Left kidney (tissue), 2 donors: ENCODE data around the gene SLC7A5. TPM values are rescaled to one million over a fixed set of nuclear protein-coding genes. Genes with fewer than 3 reads are reported as not detected.
"Not testable (repeated sequence)": the region's sequence is repeated elsewhere in the genome, so short reads cannot be mapped to it uniquely, and the experiment has no call there.

ENCODE experiments used
- DNase-seq: peaks from one replicate; pipeline ENCODE4 v3.0.0-alpha.2; 2013
- polyA plus RNA-seq: library from polyadenylated mRNA; unstranded; fragments of 120-200 nt; gene quantifications from one replicate; pipeline ENCODE4 v1.2.1, GENCODE V29; 2013; ENCODE audit not compliant: insufficient read length

The SLC7A5 gene
- polyA plus RNA-seq, 1 donor, result 3.8 TPM

DNA sequence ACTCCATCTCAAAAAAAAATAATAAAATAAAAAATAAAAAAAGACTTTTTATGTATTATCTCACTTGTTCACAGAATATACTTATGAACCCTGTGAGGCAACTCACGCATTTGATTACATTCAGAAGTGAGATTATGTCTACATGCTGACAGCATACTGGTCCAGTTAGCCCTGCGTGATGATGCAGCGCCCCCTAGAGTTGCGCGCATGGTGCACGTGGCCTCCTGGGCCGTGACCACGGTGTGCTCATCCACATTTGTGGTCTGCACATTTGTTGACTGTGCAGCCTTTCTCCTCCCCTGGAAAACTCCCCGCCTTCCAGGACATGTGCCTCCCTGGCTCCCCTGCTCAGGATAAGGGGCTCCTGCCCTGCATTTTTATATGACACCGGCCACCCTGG lies 20.5 kb upstream of the SLC7A5 start:
- not testable (repeated sequence) for DNase-seq

DNA sequence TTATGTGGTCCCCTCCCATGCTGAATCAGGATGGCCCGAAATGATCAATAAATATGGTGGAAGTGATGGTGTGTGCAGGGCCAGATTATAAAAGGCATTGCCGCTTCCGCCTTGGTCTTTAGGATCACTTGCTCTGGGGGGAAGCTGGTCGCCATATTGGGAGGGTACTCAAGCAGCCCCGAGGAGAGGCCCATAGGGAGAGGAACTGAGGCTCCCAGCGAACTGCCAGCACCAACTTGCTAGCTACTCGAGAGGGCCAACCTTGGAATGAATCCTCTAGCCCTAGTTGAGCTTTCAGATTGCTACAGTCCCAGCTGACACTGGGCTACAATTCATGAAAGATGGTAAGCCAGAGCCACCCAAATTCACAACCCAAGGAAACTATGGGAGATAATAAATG lies 19.0 kb upstream of the SLC7A5 start:
- not testable (repeated sequence) for DNase-seq

DNA sequence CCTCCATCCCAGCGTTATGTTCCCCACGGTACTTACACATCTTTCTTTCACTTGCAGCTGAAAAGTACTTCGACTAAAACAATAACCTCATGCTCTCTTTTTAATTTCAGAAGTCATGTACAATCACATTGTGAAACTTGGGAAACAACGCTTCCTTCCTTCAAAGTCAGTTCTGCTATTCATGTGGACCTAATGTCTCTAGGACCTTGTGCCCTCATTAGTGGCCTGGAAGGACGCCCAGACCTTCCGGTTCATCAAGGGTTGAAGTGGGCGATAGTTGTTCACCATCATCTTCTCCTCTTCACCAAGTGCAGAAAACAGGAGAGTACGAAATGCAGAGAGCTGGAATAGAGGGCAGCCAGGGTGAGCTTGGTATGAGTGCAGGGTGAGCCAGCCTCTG lies 18.6 kb upstream of the SLC7A5 start:
- not testable (repeated sequence) for DNase-seq

DNA sequence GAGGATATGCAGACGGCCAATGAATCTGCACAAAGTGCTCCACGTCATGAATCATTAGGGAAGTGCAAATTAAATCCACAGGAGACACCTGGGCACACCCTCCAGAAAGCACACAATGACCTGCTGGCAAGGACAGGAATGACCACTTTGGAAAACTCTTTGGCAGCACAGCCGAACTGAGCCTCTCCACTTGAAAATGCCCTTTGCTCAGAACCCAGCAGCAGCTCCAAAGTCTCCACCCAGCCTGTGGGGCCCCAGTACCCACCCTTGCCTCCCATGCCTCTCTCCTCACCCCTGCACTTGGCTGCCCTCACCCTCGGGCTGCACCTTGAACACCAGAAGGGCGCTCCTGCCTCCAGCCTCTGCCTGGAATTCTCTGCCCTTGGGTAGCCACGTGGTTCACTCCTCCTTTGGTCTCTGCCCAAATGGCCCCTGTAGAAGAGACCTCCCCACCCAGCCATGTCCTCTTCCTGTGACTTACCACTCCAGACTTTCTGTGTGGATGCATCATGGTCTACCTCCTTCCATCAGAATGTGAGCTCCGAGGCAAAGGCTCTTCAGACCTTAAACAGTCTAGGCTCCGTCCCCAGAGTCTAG lies 16.2 kb upstream of the SLC7A5 start:
- DNase-seq, result not testable (repeated sequence)

DNA sequence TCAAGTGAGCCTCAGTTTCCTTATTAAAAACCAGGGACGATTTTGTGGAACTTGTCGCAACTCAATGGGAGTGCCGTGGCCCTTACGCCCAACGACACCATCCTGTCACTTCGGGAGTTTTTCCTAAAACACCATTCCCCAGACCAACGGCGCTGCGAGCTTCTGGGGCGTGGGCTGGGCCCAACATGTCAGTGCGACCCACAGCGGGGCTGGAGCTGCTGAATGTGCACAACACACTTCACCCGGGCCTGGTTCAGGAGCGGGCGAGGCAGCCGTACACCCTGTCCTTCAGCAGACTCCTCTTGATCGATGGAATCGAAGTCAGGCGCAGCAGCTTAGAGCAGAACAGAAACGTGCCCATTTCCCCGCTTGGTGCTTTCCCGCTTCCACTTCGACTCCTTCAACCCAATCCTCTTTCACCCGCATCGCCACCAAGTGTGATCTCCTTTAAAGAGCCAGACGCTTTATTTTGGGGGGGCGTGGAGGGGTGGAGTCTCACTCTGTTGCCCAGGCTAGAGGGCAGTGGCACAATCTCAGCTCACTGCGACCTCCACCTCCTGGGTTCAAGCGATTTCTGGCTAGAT lies 13.2 kb upstream of the SLC7A5 start:
- DNase-seq, result no peak

DNA sequence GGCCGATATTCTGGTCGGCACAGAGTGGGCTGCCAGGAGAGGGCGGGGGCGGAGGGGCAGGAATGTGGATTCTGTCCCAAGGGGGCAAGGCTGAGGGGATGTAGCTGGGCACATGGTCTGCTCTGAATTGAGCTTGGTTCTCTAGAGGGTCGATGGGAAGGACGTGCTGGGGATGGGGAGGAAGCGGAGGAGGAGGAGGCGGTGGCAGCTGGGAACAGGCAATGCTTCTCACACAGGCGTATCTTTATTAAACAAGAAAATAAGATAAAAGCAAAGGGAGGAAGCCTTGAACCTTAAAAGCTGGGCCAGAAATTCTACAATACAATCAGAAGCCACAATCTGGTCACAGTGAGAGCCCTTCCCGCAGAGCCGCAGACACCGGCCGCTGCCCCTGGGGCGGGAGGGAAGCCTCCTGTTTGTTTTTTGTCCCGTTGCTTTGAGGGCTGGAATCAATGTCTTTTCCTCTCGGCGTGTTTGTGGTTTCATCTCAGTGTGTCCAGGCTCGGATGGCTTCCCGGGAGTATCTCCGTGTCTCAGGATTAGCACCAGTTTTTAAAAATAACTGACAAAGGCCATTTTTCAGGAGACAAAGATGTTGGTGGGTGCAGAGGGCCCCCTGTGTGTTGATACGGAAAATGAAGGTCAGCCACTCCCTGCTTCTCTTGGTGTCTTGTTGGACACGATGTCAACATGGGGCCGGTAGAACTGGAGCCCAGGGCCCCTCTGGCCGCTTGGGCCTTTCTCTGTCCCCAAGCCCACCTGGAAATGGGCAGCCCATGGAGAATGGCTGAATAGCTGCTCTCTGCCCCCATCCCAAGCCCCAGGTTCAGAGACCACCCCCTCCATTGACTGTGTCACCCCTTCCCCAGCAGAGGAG lies 12.3 kb upstream of the SLC7A5 start:
- DNase-seq, result no peak

DNA sequence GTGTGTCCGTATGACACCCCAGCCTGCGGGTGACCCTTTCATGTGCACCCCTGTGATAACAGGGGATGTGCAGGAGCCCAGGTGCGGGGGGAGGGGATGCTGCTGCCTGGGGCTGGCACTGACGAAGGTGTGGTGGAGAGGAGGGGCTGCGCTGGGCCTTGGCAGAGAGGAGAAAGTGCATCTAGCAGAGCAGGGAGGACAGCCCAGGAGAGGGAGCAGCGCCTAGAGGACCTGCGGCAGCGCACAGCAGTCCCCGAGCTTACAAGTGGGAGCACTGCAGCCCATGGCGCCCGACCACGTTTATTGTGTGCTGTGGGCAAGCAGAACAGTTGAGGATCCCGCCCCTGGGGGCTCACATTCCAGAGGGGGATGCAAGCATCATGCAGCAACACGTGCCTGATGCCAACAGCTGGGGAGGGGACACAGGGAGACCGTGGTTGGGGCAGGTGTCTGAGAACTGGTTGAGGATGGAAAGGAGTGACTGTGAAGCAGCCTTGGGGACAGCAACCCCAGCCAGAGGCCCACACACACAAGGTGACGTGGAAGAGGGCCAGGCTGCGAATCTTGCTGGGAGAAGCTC lies 10.9 kb upstream of the SLC7A5 start:
- DNase-seq, result no peak

DNA sequence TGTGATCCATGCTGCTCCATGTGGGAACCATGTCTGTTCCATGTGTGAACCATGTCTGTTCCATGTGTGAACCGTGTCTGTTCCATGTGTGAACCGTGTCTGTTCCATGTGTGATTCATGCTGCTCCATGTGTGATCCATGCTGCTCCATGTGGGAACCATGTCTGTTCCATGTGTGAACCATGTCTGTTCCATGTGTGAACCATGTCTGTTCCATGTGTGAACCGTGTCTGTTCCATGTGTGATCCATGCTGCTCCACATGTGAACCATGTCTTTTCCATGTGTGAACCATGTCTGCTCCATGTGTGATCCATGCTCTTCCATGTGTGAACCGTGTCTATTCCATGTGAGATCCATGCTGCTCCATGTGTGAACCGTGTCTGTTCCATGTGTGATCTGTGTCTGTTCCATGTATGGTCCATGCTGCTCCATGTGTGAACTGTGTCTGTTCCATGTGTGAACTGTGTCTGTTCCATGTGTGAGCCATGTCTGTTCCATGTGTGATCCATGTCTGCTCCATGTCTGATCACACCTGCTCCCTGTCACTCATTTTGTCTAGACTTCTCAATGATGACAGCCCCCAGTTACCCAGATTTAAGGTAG lies 10.2 kb upstream of the SLC7A5 start:
- not testable (repeated sequence) for DNase-seq

DNA sequence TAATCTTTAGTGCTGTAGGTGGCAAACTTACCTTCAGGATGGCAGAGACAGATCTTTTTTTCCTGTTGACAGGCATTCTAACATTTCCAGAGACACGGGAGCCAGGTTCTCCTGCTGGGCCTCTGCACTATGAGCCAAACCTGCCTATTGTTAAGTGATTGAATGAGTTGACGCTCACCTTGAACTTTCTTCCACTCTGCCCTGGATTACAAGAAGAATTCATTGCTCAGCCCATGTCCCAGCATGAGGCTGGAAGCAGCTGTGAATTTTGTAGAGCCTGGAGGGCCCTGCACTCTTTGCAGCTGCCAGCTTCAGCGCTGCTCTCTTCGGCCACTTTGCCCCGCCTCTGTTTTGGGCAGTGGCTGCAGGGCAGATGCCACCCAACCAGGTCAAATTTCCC lies 9.4 kb upstream of the SLC7A5 start:
- DNase-seq, result no peak

DNA sequence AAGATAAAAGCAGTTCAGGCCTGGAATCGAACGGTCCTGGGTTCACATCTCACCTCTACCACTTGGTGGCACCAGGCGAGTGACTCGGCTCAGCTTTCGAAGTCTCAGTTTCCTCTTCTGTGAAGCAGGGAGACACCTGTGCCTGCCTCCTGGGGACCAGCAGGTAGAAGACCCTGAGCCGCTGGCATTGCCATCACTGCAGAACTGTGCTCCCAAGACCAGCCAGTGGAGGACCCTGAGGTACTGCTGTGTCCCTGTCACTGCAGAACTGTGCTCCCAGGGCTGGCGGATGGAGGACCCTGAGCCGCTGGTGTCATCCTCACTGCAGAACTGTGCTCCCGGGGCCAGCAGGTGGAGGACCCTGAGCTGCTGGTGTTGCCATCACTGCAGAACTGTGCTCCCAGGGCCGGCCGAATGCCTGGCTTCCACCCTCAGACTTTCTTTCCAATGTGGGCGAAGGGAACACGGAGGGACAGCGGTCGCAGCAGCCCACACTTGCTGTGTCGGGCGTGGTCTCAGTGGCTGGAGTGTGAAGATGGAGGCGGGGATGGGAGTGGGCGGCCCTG lies 8.7 kb upstream of the SLC7A5 start:
- DNase-seq, result no peak

DNA sequence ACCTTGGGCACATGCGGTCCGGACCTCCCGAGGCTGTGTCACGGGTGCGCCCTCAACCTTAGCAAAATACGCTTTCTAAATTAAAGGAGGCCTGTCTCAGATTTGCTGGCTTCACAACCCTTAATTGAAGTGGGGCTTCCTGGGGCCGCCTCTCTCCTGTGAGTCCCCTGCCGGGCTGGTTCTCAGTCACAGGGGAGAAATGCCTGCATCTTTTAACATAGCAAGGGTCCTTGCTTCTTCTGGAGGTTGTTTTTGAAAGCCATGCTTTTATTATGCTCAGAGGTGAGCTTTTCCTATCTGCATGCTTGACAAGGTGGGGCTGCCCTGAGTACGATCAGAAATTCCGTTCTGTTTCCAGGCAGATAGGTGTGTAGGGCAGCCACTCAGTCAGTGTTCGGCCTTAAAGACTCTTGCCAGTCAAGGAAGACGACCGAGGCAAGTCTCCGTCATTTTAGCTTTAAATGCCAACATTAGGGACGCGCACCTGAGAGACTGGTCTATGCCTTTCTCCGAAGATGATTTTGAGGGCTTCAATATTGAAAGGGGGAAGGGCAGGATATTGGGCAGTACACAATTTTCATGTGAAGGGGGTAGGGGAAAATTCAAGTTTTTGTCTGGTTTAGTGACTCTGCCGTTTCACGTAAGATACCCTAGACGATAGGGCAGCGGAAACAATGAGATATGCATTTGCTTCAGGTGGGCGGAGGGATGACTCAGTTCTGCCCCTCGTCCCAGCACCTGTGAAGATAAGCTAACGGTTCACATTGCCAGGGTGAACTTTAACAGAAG lies 5.5 kb upstream of the SLC7A5 start:
- no peak for DNase-seq

DNA sequence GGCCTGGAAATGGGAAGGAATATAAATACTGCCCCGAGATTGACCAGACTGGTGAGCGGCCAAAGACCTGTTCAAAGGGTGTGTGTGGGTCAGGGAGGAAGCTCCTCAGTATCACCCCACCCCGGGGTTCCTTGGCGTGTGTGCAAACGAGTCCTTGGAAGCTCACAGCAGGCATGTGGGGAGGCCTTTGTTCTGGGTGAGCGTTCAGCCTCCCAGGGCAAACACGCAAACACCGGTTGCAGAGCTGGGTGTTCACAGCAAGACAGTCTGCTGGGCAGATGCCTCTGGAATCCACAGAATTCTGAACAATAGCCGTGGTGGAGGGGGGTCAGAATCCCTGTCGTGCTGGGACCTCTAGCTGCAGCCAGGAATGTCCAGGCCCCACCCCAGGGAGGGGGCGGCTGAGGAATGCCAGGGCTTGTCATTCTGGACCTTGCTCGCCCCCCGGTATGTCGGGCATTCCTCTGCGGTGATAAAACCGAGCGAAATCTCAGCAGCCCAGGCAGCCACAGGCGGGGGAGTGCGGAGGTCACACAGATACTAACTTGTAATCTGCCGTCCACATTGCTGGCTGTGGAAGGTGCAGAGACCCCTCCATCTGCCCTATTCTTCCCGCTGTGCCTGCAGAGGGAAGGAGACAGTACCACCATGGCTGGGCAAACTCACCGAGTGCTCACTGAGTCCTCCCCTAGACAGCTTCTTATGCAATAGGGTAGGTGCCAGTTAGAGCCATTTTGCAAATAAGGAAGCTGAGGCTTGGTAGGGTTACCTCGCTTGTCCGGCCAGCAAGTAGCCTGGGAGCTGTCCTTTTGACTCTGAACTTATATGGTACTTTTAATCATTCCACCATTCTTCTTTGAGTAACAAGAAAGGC lies 1.3 kb upstream of the SLC7A5 start:
- DNase-seq, result not testable (repeated sequence)

DNA sequence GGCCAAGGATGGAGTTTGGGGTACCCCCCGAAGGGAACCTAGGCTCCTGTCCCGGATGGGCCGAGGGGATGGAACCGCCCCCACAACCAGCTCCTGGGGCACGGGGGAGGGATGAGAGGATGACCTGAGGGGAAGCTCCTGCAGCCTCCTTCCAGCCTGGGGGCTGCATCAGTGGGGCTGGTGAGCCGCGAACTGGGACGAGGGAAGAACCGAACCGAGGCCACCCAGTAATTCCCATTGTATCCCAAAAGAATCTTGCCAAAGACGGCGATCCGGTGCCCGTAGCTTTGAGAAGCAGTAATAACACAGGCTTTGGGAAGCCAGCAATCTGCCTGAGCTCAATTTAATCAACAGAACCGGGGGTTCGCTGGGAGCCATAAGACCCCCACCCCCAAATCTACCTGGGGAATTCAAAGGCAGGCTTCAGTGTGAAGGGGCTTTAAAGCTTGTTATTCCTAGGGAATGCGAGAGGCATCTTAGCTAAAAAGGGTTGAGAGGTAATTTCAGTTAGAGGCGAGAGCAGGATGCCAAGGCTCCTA lies 641 bp upstream of the SLC7A5 start:
- not testable (repeated sequence) for DNase-seq

DNA sequence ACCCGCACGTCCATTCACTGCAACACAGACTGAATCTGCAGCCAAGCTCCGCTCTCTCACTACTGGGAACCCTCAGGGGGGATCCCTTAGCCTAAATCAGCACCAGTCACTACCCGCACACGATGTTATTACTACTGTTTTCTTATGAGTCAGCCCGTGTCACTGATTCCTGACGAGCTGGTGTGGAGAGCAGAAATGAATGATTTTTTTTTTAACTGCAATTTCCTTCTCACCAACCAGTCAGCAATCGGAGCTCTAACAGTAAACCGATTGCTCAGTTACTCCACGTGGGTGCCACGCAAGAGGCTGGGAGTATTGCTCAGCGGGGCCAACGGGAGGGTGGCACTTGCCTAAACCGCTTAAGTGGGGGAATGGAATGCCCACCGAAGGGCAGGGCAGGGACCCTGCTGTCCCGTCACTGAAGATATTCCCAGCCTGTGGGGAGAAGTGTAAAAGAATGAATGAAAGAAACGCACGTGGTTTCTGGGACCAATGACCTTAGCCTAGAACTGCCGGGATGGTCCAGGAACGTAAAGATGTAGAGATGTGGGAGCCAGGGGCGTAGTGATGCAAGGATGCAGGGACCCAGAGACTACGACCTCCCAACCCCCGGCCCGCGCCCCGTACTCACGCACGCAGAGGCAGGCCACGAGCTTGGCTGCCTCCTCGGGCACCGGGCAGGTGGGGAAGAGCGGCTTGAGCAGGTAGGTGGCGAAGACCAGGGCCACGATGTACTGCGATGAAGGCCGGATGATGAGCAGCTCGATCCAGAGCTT lies 865 bp downstream of the SLC7A5 start:
- DNase-seq, result not testable (repeated sequence)

DNA sequence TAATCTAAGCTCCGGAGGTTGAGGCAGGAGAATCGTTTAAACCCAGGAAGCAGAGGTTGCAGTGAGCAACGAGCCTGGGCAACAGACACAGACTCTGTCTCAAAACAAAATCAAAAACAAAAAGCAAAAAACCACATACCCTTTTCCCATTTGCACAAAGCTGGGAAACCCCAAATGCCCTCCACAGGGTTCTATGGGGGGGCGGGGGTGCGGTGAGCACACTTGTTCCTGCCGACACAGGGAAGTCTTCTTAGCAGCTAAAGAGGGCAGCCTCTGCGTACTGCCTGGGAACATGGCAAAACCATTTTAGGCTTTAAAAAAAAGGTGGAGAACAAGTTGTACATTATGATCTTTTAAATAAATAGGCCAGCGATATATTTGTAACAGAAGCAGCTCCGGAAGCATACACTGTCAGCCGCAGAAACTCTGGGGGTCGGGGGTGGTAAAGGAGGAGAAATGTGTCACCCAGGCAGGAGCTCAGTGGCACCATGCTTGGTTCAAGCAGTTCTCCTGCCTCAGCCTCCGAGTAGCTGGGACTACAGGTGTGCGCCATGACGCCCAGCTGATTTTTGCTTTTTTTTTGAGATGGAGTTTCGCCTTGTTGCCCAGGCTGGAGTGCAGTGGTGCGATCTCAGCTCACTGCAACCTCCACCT lies 3.3 kb downstream of the SLC7A5 start:
- not testable (repeated sequence) for DNase-seq

DNA sequence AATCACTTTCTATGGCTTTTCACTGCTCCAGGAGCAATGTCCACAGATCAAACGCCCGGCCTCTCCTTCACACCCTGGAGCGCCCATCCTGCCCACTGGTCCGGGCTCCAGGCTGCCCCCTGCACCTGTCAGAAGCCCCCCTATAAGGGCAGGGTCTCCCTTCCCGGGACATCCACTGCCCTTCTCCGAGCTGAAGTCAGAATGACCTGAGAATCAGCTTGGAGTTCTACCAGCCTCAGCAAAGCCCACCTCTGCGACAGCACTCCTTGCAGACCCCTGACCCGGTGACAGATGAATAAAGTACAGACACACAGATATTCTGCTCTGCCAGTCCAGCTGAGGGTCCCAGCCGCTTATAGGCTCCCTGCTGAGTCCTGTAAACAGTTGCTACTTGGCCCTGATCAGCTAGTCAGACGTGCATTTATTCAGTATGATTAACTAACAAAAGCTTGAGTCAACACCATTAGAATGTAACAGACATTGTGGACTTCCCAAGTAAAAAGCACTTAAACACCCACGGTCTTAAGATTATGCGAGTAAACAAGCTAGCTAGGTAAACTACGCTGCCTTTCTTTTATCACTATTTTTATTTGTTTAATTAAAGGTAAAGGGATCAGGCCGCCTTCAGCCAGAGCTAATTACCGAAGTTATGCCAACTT lies 4.8 kb downstream of the SLC7A5 start:
- DNase-seq, result no peak

DNA sequence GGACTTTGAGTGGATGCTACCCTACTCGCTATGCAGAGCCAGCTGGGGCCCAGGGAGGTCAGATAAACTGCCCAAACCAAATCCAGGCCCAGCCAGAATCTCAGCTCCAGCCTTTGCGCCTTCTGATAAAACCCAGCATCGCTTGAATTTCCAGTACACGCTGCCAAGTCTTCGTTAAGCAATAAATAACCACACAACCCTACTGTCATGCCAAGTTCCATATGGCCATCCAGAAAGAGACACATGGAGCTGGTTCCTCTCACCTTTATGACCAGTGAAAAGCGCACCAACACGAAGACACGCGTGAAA lies 6.0 kb downstream of the SLC7A5 start:
- DNase-seq, result not testable (repeated sequence)
